Body of pancreas (tissue), 4 donors: ENCODE data around the gene SNX24. TPM values are rescaled to one million over a fixed set of nuclear protein-coding genes. Genes with fewer than 3 reads are reported as not detected.

ENCODE experiments used
- ATAC-seq: fragments of 150-250 bp; one replicate; pipeline ENCODE4 v1.9.1; 2016
- DNase-seq, 4 donors: peaks; one replicate each; pipeline ENCODE4 v3.0.0-alpha.2; 2019
- H3K27ac ChIP-seq, 4 donors: fragments of 200-600 bp; sonication (generic); 1 replicate in 3 of 4; 2 replicates in 1 of 4; pipeline versions ENCODE4 v1.5.1 to v1.6.1; 2016 to 2019; ENCODE audit warnings: mild to moderate bottlenecking in 1 of 4, mixed read lengths in 1 of 4, moderate library complexity in 1 of 4
- H3K27me3 ChIP-seq, 2 donors: fragments of 200-600 bp; sonication (generic); one replicate each; pipeline ENCODE4 v1.6.0; 2016; ENCODE audit warnings: mild to moderate bottlenecking in 1 of 2
- H3K36me3 ChIP-seq, 2 donors: fragments of 200-600 bp; sonication (generic); replicated peaks in 1 of 2; 2 replicates each; pipeline ENCODE4 v1.5.1; 2016; ENCODE audit warnings: low read depth in 2 of 2; ENCODE audit not compliant: insufficient read depth in 1 of 2
- H3K4me1 ChIP-seq: fragments of 200-600 bp; sonication (generic); one replicate; pipeline ENCODE4 v1.6.0; 2016
- H3K4me3 ChIP-seq, 2 donors: fragments of 200-600 bp; sonication (generic); 1 replicate in 1 of 2; 2 replicates in 1 of 2; pipeline ENCODE4 v1.5.1; 2016 to 2019
- H3K9me3 ChIP-seq, 3 donors: fragments of 200-600 bp; sonication (generic); 1 replicate in 2 of 3; 2 replicates in 1 of 3; pipeline ENCODE4 v1.5.1; 2016
- CTCF ChIP-seq, 7 experiments: fragments of 450-650 bp in 4 of 7; fragments of 200-600 bp in 3 of 7; sonication (generic) in 3 of 7; IDR thresholded peaks; one replicate each; pipeline ENCODE4 v1.5.1; 2016 to 2019; ENCODE audit warnings: antibody characterized with exemption in 7 of 7
- POLR2A ChIP-seq, 3 donors: fragments of 450-650 bp; IDR thresholded peaks; one replicate each; pipeline ENCODE4 v1.6.1; 2016; ENCODE audit warnings: antibody characterized with exemption in 3 of 3, mild to moderate bottlenecking in 2 of 3
- WGBS, 2 donors: methylation state at CpG; one replicate each; pipeline ENCODE4 v1.1.5; 2017; 5-methylcytosine and 5-hydroxymethylcytosine counted together
- intact Hi-C: fragments of 100-400 bp; cut with DNase I; formaldehyde crosslinking; loops from one replicate; pipeline ENCODE4 v1.15.1; 2023
- total RNA-seq, 2 donors: library from RNA; depleted of rRNA; stranded (reverse); fragments of >200 nt; gene quantifications; one replicate each; pipeline ENCODE4 v1.1.0, GENCODE V29; 2016

The SNX24 gene
- total RNA-seq, 2 donors from 2014 or later = 6.7 to 19.1 TPM

GRCh38 chr5:123007754-123008153 is 162.3 kb downstream of the SNX24 start:
- 91 to 92% methylated on average over 6 of the region's 6 CpGs for WGBS, 2 donors
- Histone ChIP-seq H3K9me3 (no peaks in the 10 kb centered on the region), H3K4me1 (no peaks in the 10 kb centered on the region), H3K27ac (no peak overlapping the region), H3K4me3 (no peak overlapping the region), H3K27me3 (no peaks in the 10 kb centered on the region), H3K36me3 (no peaks in the 10 kb centered on the region)
- no peak for TF ChIP-seq POLR2A (IDR thresholded peaks at IDR 0.05)
- no peak for TF ChIP-seq CTCF (IDR thresholded peaks at IDR 0.05)
- DNase-seq (no peak), ATAC-seq (no peak)
- intact Hi-C loops = loop anchor here (10.0 kb wide), 1 partner anchor 103 kb away; no protein-coding TSS in a partner anchor

DNA sequence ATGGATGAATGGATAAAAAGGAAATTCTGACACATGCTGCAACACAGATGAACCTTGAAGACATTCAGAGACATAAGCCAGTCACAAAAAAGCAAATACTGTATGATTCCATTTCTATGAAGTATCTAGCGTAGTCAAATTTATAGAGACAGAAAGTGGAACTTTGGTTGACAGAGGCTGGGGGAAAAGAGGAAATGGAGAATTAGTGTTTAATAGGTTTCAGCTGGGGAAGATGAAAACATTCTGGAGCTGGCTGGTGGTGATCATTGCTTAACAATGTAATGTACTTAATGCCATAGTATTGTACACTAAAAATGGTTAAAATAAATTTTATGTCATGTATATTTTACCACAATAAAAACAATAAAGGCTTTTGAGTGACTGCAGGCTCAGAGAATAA is 166.9 kb downstream of the SNX24 start:
- Histone ChIP-seq H3K36me3 (no peaks in the 10 kb centered on the region), H3K27me3 (no peaks in the 10 kb centered on the region), H3K4me3 (no peak overlapping the region), H3K9me3 (no peaks in the 10 kb centered on the region), H3K27ac (no peak overlapping the region), H3K4me1 (no peaks in the 10 kb centered on the region)
- TF ChIP-seq POLR2A (IDR thresholded peaks at IDR 0.05) (no peak), CTCF (IDR thresholded peaks at IDR 0.05) (no peak)
- ATAC-seq (no peak), DNase-seq (no peak)
- intact Hi-C loops = no loop called here
- 86 to 98% methylated on average over 1 of the region's 1 CpG for WGBS, 2 donors

GRCh38 chr5:123014689-123015088 is 169.3 kb downstream of the SNX24 start:
- no peaks in the 10 kb centered on the region for H3K9me3 ChIP-seq
- H3K4me1 ChIP-seq = no peaks in the 10 kb centered on the region
- ATAC-seq (no peak), DNase-seq (peak in 2 of 4 donors; percentile 8 to 15)
- H3K27ac ChIP-seq = no peak overlapping the region
- TF ChIP-seq POLR2A (IDR thresholded peaks at IDR 0.05) (no peak), CTCF (IDR thresholded peaks at IDR 0.05) (no peak)
- H3K27me3 ChIP-seq = no peaks in the 10 kb centered on the region
- 33 to 40% methylated on average over 1 of the region's 1 CpG for WGBS, 2 donors
- intact Hi-C loops = no loop called here
- H3K36me3 ChIP-seq = no peaks in the 10 kb centered on the region
- no peak overlapping the region for H3K4me3 ChIP-seq

GRCh38 chr5:123028222-123028621 is 182.8 kb downstream of the SNX24 start:
- no peak overlapping the region for H3K4me3 ChIP-seq
- no peaks in the 10 kb centered on the region for H3K9me3 ChIP-seq
- peaks cover 0 to 10% of the 10 kb centered on the region in 2 donors for H3K36me3 ChIP-seq
- H3K27ac ChIP-seq = no peak overlapping the region
- H3K27me3 ChIP-seq = no peaks in the 10 kb centered on the region
- intact Hi-C loops = no loop called here
- WGBS, 2 donors = 80 to 89% methylated on average over 9 of the region's 9 CpGs
- ATAC-seq (no peak), DNase-seq (no peak)
- no peaks in the 10 kb centered on the region for H3K4me1 ChIP-seq
- TF ChIP-seq CTCF (IDR thresholded peaks at IDR 0.05) (no peak), POLR2A (IDR thresholded peaks at IDR 0.05) (no peak)

DNA sequence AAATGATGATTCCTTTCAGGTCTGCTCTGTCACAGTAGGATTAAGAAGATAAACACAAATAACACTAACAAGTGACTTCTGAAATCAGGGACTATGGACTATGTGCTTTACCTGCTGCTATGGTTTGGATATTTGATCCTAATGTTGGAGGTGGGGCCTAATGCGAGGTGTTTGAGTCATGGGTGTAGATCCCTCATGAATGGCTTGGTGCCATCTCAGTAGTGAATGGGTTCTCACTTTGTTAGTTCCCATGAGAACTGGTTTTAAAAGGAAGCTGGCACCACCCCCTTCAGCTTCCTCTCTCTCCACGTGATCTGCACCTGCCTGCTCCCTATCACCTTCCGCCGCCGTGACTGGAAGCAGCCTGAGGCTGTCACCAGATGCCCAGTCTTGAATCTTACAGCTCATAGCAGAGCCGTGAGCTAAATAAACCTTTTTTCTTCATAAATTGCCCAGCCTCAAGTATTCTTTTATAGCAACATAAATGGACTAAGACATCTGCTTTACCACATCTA is 187.8 kb downstream of the SNX24 start:
- Histone ChIP-seq H3K9me3 (no peaks in the 10 kb centered on the region), H3K36me3 (no peaks in the 10 kb centered on the region), H3K4me3 (no peak overlapping the region), H3K27me3 (no peaks in the 10 kb centered on the region), H3K27ac (no peak overlapping the region), H3K4me1 (peaks cover 23% of the 10 kb centered on the region)
- 77 to 81% methylated on average over 6 of the region's 6 CpGs for WGBS, 2 donors
- TF ChIP-seq POLR2A (IDR thresholded peaks at IDR 0.05) = no peak
- intact Hi-C loops = no loop called here
- ATAC-seq (no peak), DNase-seq (no peak)
